ENCODE results near the gene APMAP.
A peak's percentile ranks its signal among the peaks of the same experiment; 100 is the strongest.
"Not testable (repeated sequence)": the region's sequence is repeated elsewhere in the genome, so short reads cannot be mapped to it uniquely, and the experiment has no call there.

Gene APMAP

DNA sequence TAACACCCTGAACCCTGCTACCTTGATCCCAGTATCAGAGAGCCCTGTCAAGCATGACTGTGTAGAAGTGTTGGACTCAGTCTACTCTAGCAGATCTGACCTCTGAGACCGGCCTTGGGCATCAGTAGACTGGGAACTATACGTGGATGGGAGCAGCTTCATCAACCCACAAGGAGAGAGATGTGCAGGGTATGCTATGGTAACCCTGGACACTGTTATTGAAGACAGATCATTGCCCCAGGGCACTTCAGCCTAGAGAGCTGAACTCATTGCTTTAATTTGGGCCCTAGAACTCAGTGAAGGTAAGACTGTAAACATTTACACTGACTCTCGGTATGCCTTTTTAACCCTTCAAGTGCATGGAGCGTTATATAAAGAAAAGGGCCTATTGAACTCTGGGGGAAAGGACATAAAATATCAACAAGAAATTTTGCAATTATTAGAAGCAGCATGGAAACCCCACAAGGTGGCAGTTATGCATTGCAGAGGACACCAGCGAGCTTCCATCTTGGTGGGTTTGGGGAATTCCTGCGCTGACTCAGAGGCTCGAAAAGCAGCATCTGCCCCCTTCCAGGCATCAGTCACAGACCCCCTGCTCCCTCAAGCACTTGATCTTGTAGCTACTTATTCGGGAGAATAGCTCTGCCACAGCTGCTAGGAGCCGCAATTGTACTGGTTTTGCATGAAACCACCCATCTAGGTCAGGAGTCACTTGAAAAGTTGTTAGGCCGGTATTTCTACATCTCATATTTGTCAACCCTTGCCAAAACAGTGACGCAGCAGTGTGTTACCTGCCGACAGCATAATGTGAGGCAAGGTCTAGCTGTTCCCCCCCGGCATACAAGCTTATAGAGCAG, 62.5 kb downstream of the APMAP start:
- not testable (repeated sequence) for DNase-seq

DNA sequence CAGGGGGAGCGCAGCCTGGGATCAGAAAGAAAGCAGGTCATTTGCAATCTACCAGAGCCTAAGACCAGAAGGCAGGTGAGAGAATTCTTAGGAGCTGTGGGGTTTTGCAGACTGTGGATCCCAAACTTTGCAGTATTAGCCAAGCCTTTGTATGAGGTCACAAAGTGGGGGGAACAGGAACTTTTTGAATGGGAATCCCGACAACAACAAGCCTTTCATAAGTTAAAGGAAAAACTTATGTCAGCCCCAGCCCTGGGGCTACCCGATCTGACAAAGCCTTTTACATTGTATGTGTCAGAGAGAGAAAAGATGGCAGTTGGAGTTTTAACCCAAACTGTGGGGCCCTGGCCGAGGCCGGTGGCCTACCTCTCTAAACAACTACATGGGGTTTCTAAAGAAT, 63.3 kb downstream of the APMAP start:
- DNase-seq, result not testable (repeated sequence)

DNA sequence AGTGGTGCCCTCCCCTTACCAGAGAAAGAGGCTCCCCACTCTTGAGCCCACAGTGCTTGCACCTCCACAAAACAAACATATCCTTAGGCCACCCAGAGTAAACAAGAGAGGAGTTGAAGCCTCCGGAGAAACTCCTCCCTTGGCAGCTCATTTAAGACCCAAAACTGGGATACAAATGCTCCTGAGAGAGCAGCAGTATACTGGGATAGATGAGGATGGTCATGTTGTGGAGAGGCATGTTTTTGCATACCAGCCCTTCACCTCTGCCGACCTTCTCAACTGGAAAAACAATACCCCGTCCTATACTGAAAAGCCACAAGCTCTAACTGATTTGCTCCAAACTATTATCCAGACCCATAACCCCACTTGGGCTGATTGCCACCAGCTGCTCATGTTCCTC, 71.8 kb downstream of the APMAP start:
- DNase-seq, result not testable (repeated sequence)

DNA sequence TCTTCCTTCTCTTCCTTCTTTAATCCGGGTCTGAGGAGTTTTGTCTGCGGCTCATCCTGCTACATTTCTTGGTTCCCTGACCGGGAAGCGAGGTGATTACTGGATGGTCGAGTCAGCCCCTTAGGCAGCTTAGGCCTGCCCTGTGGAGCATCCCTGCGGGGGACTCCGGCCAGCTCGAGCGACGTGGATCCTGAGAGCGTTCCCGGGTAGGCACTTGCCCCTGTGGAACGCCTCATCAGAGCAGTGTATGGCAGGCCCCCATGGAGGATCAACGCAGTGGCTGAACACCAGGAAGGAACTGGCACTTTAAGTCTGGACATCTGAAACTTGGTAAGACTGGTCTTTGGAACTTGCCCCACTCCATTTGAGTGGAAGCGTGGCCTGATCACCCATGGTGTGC, 72.9 kb downstream of the APMAP start:
- DNase-seq, result not testable (repeated sequence)

DNA sequence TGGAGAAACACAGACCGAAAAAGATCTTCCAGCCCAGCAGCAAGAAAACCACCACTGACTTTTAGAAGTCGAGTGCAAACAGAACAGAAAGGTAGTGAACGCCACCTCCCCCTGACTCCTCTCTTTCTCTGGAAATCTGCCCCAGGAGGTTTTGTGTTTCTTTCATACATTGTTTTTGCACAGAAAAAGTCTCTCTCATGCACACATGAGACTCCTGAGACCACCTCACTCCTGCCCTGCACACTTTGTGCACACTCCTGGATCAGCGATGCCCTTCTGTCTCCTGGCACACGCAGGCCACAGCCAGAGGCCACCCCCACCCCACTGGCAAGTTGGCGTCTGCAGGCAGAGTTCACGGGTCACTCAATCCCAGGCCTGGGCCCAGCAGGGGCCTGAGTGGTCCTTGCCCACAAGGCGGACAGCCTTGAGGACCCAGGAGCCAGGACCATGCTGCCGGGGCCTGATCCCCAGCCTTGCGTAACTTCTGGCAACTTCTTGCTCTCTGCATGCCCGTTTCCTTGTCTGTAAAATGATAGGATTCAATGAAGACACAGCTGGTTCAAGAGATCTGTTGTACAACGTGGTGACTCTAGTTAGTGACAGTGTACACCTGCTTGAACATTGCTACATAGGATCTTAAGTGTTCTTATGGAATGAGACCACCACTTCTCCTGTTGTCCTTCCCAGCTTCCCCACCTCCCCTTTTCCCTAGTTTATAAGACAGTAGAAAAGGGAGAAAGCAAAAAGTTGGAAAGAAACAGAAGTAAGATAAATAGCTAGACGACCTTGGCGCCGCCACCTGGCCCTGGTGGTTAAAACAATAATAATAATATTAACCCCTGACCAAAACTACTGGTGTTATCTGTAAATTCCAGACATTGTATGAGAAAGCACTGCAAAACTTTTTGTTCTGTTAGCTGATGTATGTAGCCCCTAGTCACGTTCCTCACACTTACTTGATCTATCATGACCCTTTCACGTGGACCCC, 73.7 kb downstream of the APMAP start:
- DNase-seq, result no peak

DNA sequence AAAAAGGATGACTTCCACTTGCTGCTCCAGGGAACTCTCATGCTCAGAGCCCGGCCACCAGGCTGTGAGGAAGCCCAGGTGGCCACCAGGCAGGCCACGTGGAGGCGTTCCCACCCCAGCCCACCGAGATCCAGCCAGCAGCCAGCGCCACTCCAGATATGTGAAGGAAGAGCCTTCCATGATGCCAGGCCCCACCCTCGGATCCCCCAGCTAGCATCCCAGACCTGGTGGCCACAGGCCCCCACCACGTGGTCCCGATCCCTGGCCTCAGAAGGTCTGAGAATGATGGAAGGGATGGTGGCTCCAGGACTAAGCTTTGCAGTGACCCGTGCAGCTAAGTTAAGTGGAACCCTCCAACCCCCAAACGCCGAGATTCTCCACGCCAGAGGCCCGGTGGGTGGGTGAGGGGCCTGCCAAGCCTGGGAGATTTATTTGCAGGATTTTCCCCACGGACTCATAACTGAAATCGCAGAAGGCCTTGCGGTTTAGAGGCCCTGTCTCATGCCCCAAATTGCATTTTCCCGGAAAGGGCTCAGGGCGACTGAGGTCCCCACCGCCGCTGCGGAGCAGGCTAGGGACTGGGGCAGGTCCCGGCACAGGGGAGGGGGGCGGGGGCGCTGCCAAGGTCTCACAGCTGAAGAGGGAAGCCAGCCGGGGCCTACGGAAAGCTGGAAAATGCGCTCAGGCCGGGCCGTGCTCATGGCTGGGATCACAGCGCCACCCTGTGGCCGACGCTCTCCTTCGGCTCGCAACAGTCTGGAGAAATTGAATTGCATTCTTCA, 74.6 kb downstream of the APMAP start:
- DNase-seq, result peak; percentile 84

DNA sequence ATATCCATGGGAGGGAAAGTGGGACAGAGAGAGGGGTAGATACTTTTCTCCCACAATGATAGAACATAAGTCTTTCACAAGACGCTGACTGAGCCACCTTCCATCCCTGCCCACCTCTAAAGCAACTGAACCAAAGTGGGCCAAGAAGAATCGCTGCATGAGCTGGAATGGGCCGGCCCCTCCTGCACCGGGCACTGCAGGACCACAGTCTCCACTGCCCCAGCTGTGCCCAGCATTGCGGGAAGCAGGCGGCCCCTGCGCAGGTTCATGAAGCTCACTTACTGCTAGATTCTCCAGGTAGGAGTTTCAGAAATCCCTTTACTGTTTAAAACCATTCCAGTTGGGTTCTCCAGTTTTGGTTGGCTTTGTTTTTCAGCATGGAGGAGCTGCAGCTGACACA, 75.5 kb downstream of the APMAP start:
- DNase-seq, result no peak

DNA sequence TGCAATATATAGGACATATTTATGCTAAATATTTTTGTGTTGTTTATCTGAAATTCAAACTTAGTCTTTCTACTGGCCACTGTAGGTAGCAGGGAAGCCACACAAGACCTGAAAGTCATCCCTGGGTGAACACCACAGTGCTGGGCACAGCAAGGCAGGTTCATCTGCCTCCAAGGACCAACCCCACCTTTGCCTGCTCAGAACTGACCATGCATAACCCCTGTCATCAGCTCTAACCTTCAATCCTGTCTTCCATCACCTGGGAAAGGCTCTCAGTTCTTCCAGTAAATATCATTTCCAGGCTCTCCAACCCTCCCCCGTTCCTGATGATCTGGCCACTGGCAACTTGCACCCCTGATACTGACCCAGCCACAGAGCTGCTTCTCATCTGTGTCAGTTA, 76.1 kb downstream of the APMAP start:
- no peak for DNase-seq

DNA sequence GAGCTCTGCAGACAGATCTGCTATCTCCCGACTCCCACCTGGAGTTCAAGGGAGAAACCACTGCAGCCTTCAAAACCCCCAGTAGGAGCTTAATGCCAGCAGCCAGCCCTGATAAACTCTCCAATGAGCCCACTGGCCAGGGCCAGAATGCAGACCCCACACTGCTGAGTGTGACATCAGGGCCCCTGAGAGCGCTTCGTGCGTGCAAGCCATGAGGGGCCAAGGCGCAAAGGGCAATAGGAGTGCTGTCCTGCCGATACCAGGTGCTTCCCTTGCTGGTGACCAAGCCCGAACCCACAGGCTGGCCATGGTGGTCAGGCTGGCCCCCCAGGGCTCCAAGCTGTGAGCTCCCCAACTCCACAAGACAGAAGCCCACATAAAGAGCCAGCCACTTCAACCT, 76.7 kb downstream of the APMAP start:
- no peak for DNase-seq

DNA sequence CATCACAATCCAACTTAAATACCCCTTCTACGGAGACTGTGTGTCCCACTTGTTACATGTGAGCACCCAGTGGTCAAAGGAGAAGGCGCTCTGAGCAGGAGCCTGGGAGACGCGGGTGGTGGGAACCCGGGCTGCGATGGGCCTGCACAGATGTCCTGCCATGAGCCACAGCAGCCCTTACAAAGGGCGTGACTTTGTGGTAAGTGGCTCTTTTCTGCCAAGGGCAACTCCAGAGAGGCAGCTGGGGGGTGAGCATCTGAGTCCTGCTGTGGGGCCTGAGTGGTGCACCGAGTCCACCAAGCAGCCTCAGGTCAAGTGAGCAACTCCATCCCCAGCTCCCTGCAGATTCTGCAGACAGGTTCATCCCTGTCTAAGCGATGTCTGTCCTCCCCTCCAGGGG, 77.1 kb downstream of the APMAP start:
- no peak for DNase-seq

DNA sequence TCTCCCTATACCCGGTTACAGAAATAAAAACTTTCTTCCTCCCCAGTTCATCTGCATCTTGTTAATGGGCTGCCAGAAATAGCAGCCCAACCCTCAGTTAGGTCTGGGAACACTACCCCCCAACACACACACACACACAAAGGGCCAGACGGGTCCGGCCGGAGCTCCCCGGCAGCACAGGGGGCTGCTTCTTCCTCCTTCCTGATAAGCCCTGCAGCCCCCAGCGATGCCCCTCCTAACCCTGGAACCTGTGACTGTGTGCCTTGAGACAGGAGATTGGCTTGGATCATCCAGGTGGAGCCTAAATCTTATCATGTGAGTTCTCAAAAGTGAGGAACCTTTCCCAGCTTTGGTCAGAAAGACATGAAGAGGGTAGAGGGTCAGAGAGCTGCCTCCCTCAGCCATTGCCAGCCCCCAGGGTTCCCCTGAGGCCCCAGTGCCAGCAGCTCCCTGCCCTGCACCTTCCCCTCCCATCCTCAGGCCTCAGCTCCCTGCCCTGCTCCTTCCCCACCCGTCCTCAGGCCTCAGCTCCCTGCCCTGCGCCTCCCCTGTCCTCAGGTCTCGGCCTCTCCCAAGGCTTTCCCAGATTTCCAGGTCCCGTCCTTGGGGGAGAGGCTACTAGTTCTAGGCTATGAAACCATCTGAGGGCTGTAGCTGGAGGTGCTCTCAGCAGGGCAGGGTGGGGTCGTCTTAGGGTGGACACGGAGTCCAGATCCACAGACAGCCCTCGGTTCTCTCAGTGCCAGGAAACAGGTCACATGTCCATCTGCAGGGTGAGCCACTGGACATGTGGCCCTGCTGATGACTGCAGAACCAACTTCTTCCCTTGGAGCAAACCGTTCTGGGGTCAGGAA, 77.9 kb downstream of the APMAP start:
- DNase-seq, result no peak

DNA sequence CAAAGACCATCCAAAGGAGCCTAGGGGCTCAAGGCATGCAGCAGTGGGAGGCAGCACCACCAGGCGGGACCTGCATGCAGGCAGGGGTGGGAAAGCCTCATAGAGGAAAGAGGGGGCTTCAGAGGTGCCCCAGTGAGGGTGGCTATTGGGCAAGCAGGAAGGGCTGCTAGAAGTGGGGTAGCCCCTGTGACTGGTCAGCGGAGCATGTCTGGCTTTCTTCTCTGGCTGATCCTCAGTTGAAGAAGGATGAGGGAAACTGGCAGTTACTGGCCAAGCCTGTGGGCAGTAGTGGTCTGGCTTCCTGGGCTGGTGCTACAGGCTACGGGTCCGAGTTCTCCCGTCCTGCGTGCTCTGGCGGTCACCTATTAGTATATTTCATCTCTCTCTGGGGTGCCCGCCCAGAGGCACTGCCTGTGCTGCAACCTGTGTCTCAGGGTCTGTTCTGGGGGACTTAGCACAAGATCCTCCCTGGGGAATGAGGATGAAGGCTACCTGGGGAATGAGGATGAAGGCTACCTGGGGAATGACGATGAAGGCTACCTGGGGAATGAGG, 79.4 kb downstream of the APMAP start:
- no peak for DNase-seq
